Trophoblast cell (in vitro differentiated cells and primary cell): ENCODE measurements around the gene PRKN.

Source experiments
- DNase-seq, 2 donors: peaks; one replicate each; pipeline ENCODE4 v3.0.0-alpha.2; 2016
- H2AFZ ChIP-seq: 2 replicates; pipeline ENCODE4 v1.6.1; 2013; ENCODE audit warnings: low read length, moderate library complexity, mild to moderate bottlenecking; ENCODE audit not compliant: insufficient read depth, poor library complexity
- H2AK5ac ChIP-seq: 2 replicates; pipeline ENCODE4 v1.6.1; 2013; ENCODE audit warnings: mild to moderate bottlenecking, low read length
- H2BK120ac ChIP-seq: 2 replicates; pipeline ENCODE4 v1.6.1; 2013; ENCODE audit warnings: low read length, mild to moderate bottlenecking, moderate library complexity; ENCODE audit not compliant: insufficient read depth, poor library complexity
- H2BK12ac ChIP-seq: 2 replicates; pipeline ENCODE4 v1.6.1; 2013; ENCODE audit warnings: mild to moderate bottlenecking, low read length, moderate library complexity
- H2BK5ac ChIP-seq: 2 replicates; pipeline ENCODE4 v1.6.1; 2013; ENCODE audit warnings: low read length, low read depth, moderate library complexity, mild to moderate bottlenecking; ENCODE audit not compliant: poor library complexity
- H3K14ac ChIP-seq: 2 replicates; pipeline ENCODE4 v1.6.1; 2013; ENCODE audit warnings: mild to moderate bottlenecking, low read length
- H3K18ac ChIP-seq: 2 replicates; pipeline ENCODE4 v1.6.1; 2013; ENCODE audit warnings: mild to moderate bottlenecking, low read length
- H3K23ac ChIP-seq: 2 replicates; pipeline ENCODE4 v1.6.1; 2013; ENCODE audit warnings: low read length
- H3K27ac ChIP-seq: 2 replicates; pipeline ENCODE4 v1.5.1; 2013; ENCODE audit warnings: low read depth, mild to moderate bottlenecking, inconsistent platforms, low read length, moderate library complexity
- H3K27me3 ChIP-seq: 2 replicates; pipeline ENCODE4 v1.6.1; 2013; ENCODE audit warnings: inconsistent platforms, mild to moderate bottlenecking, low read length, moderate library complexity; ENCODE audit not compliant: insufficient read depth
- H3K36me3 ChIP-seq, 2 experiments: 1 replicate in 1 of 2; 2 replicates in 1 of 2; pipeline ENCODE4 v1.6.1; 2013; ENCODE audit warnings: low read length in 2 of 2, mild to moderate bottlenecking in 2 of 2, moderate library complexity in 1 of 2; ENCODE audit not compliant: insufficient read depth in 2 of 2, control insufficient read depth in 1 of 2
- H3K4ac ChIP-seq: 2 replicates; pipeline ENCODE4 v1.6.1; 2013; ENCODE audit warnings: low read depth, mild to moderate bottlenecking, low read length, moderate library complexity
- H3K4me1 ChIP-seq, 2 experiments: 1 replicate in 1 of 2; 2 replicates in 1 of 2; pipeline ENCODE4 v1.6.1; 2013; ENCODE audit warnings: low read length in 2 of 2, mild to moderate bottlenecking in 2 of 2, moderate library complexity in 1 of 2; ENCODE audit not compliant: insufficient read depth in 2 of 2, control insufficient read depth in 1 of 2
- H3K4me2 ChIP-seq: 2 replicates; pipeline ENCODE4 v1.6.1; 2013; ENCODE audit warnings: inconsistent platforms, mild to moderate bottlenecking, low read length, moderate library complexity
- H3K4me3 ChIP-seq: 2 replicates; pipeline ENCODE4 v1.5.1; 2013; ENCODE audit warnings: mild to moderate bottlenecking, low read depth, low read length, inconsistent platforms
- H3K79me1 ChIP-seq: one replicate; pipeline ENCODE4 v1.6.1; 2013; ENCODE audit warnings: low read length
- H3K79me2 ChIP-seq: 2 replicates; pipeline ENCODE4 v1.6.1; 2013; ENCODE audit warnings: low read length, mild to moderate bottlenecking; ENCODE audit not compliant: control insufficient read depth, insufficient read depth, poor library complexity
- H3K9ac ChIP-seq: 2 replicates; pipeline ENCODE4 v1.6.1; 2013; ENCODE audit warnings: mild to moderate bottlenecking, low read length
- H3K9me3 ChIP-seq: 2 replicates; pipeline ENCODE4 v1.6.1; 2013; ENCODE audit warnings: low read depth, mild to moderate bottlenecking, control low read depth, inconsistent platforms, low read length; ENCODE audit not compliant: insufficient read depth
- H4K12ac ChIP-seq: 2 replicates; pipeline ENCODE4 v1.6.1; 2013; ENCODE audit warnings: low read depth, mild to moderate bottlenecking, low read length, moderate library complexity
- H4K8ac ChIP-seq: 2 replicates; pipeline ENCODE4 v1.6.1; 2013; ENCODE audit warnings: low read depth, mild to moderate bottlenecking, low read length, moderate library complexity
- H4K91ac ChIP-seq: one replicate; pipeline ENCODE4 v1.6.1; 2013; ENCODE audit warnings: low read depth, mild to moderate bottlenecking, low read length, moderate library complexity
- WGBS: extraction: QIAGEN DNeasy Blood & Tissue Kit; methylation state at CpG from one replicate; pipeline ENCODE4 v1.1.7; 2013; ENCODE audit warnings: missing lambda C conversion rate; ENCODE audit not compliant: insufficient read length, insufficient coverage; ENCODE audit errors: extremely low coverage; 5-methylcytosine and 5-hydroxymethylcytosine counted together

PRKN gene

DNA sequence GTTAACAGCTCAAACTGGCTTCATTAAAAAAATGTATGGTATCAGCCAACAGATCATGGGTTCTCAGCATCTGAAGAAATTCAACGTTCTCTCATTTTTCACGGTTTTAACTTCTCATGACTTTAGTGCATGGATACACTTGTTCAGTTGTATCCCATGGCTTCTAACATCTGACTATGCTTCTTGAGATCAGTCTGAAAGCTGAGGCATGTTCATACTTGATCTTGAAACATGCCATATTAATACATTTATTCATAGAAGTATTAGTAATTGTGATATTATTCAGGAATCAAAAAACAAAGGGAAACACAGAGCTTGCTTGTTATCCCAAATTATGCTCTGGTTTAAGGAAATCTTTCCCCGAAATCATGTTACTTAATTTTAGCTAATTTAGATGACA is 649.4 kb downstream of the PRKN start:
- H2AFZ ChIP-seq = no peak overlapping the region
- H3K18ac ChIP-seq = no peak overlapping the region
- no peak overlapping the region for H2BK12ac ChIP-seq
- H4K8ac ChIP-seq = no peak overlapping the region
- no peak overlapping the region for H3K27ac ChIP-seq
- DNase-seq = no peak
- H3K4me2 ChIP-seq = no peak overlapping the region
- no peaks in the 10 kb centered on the region for H3K4me1 ChIP-seq
- H3K79me1 ChIP-seq = no peaks in the 10 kb centered on the region
- no peak overlapping the region for H4K91ac ChIP-seq
- H3K14ac ChIP-seq = no peak overlapping the region
- no peaks in the 10 kb centered on the region for H3K79me2 ChIP-seq
- no peak overlapping the region for H3K4me3 ChIP-seq
- no peak overlapping the region for H2BK120ac ChIP-seq
- H3K4ac ChIP-seq = no peak overlapping the region
- H2BK5ac ChIP-seq = no peak overlapping the region
- H3K9ac ChIP-seq = no peak overlapping the region
- WGBS = no CpG with 5 or more reads among the region's 3 CpGs
- no peak overlapping the region for H4K12ac ChIP-seq
- no peaks in the 10 kb centered on the region for H3K36me3 ChIP-seq
- no peak overlapping the region for H2AK5ac ChIP-seq
- no peak overlapping the region for H3K23ac ChIP-seq
- H3K9me3 ChIP-seq = no peaks in the 10 kb centered on the region
- no peaks in the 10 kb centered on the region for H3K27me3 ChIP-seq

DNA sequence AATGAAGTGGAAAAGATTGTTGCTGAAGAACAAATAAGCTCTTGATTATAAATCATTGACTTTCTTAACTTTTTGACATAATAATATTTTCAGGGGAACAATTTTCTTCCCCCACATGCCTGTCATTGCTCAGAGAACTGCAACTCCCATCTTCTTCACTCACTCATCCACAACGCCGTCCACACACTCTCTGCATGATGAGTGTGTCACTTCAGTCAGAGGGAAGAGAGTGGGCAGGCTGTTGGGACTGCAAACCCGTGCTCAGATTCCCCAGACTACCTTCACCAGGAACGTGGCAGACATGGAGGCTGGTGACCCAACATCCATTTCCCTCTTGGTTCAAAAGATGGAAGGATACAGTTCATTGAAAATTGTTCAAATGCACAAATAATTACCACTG is 650.8 kb downstream of the PRKN start:
- no CpG with 5 or more reads among the region's 4 CpGs for WGBS
- no peaks in the 10 kb centered on the region for H3K9me3 ChIP-seq
- H4K12ac ChIP-seq = no peak overlapping the region

DNA sequence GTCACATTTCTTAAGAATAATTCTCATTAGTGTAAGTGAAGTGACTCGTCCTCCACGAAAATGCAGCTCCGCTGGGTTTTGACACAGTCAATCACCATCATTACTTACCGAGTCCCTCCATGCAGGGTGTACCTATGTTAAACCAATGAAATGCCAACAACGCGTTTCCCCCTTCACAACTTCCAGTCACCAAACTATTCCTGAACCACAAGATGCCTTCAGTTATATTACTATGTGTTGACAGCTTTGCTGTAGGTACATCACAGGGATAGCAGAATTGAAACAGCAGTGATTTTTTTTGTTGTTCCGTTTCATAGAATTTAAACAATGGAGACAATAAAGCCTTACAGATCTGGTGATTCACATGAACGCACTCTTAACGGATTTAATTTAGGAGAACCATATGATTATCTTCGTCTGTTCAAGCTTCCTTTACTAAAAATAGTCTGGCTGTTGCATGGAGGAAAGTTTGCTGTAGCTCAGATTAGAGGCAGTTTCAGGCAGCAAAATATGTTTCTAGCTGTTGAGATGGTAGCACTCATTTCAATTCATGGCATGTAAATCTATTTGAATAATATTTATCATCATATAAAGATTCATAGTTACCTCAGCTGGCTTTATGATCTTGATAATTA is 652.8 kb downstream of the PRKN start:
- Histone ChIP-seq H3K4me1 (no peaks in the 10 kb centered on the region), H3K27ac (no peak overlapping the region)
- no CpG with 5 or more reads among the region's 10 CpGs for WGBS

More for the DNA sequence above, 650.8 kb downstream of the PRKN start:
- Histone ChIP-seq H3K79me1 (no peaks in the 10 kb centered on the region), H2AFZ (no peak overlapping the region), H2AK5ac (no peak overlapping the region), H2BK12ac (no peak overlapping the region), H4K8ac (no peak overlapping the region), H2BK5ac (no peak overlapping the region), H3K18ac (no peak overlapping the region), H3K27ac (no peak overlapping the region), H4K91ac (no peak overlapping the region), H3K4me2 (no peak overlapping the region), H3K36me3 (no peaks in the 10 kb centered on the region), H3K79me2 (no peaks in the 10 kb centered on the region), H3K4me3 (no peak overlapping the region), H2BK120ac (no peak overlapping the region), H3K14ac (no peak overlapping the region), H3K23ac (no peak overlapping the region), H3K9ac (no peak overlapping the region), H3K4me1 (no peaks in the 10 kb centered on the region), H3K27me3 (no peaks in the 10 kb centered on the region), H3K4ac (no peak overlapping the region)
- no peak for DNase-seq

DNA sequence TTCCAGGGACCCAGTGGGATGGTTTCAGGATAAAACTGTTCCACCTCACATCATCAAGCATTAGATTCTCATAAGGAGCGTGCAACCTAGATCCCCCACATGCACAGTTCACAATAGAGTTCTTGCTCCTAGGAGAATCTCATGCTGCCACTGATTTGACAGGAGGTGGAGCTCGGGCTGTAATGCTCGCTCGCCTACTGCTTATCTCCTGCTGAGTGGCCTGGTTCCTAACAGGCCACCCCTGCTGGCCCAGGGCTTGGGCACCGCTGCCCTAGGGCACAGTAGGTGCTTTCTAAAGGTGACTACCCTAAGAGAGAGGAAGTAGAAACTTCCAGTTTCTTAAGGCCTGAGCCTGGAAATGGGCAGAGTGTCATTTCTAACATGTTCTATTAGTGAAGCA is 656.9 kb downstream of the PRKN start:
- no peak overlapping the region for H4K12ac ChIP-seq
- no peaks in the 10 kb centered on the region for H3K27me3 ChIP-seq
- no peaks in the 10 kb centered on the region for H3K79me1 ChIP-seq
- H4K91ac ChIP-seq = no peak overlapping the region
- no peak overlapping the region for H2BK5ac ChIP-seq
- H3K4ac ChIP-seq = no peak overlapping the region
- no peak overlapping the region for H2AK5ac ChIP-seq
- no peaks in the 10 kb centered on the region for H3K4me1 ChIP-seq
- no peak for DNase-seq
- H3K23ac ChIP-seq = no peak overlapping the region
- no peaks in the 10 kb centered on the region for H3K9me3 ChIP-seq
- H2BK120ac ChIP-seq = no peak overlapping the region
- H4K8ac ChIP-seq = no peak overlapping the region
- no peak overlapping the region for H3K4me3 ChIP-seq
- H3K18ac ChIP-seq = no peak overlapping the region
- no peaks in the 10 kb centered on the region for H3K36me3 ChIP-seq
- no peaks in the 10 kb centered on the region for H3K79me2 ChIP-seq
- WGBS = no CpG with 5 or more reads among the region's 5 CpGs
- no peak overlapping the region for H2AFZ ChIP-seq
- H3K9ac ChIP-seq = no peak overlapping the region
- no peak overlapping the region for H2BK12ac ChIP-seq
- H3K14ac ChIP-seq = no peak overlapping the region
- no peak overlapping the region for H3K4me2 ChIP-seq
- no peak overlapping the region for H3K27ac ChIP-seq

More for the DNA sequence above, 652.8 kb downstream of the PRKN start:
- H2AK5ac ChIP-seq = no peak overlapping the region
- no peaks in the 10 kb centered on the region for H3K79me2 ChIP-seq
- H3K14ac ChIP-seq = no peak overlapping the region
- H3K4me3 ChIP-seq = no peak overlapping the region
- H4K12ac ChIP-seq = no peak overlapping the region
- H2AFZ ChIP-seq = no peak overlapping the region
- H3K18ac ChIP-seq = no peak overlapping the region
- H3K79me1 ChIP-seq = no peaks in the 10 kb centered on the region
- H4K8ac ChIP-seq = no peak overlapping the region
- no peak overlapping the region for H2BK12ac ChIP-seq
- no peak overlapping the region for H3K23ac ChIP-seq
- H3K27me3 ChIP-seq = no peaks in the 10 kb centered on the region
- no peaks in the 10 kb centered on the region for H3K36me3 ChIP-seq
- no peak overlapping the region for H4K91ac ChIP-seq
- no peak overlapping the region for H3K4me2 ChIP-seq
- no peak overlapping the region for H3K4ac ChIP-seq
- DNase-seq = no peak
- no peaks in the 10 kb centered on the region for H3K9me3 ChIP-seq
- H3K9ac ChIP-seq = no peak overlapping the region
- H2BK5ac ChIP-seq = no peak overlapping the region
- no peak overlapping the region for H2BK120ac ChIP-seq
